Endothelial cell of umbilical vein (primary cell): ENCODE data around the gene KCNJ12.
"Not testable (repeated sequence)": the region's sequence is repeated elsewhere in the genome, so short reads cannot be mapped to it uniquely, and the experiment has no call there.

Experiments used
- CTCF ChIP-seq, 2 donors: IDR thresholded peaks; 1 replicate in 1 of 2; 2 replicates in 1 of 2; pipeline ENCODE4 v1.5.1; 2011; ENCODE audit warnings: low read length in 2 of 2, mild to moderate bottlenecking in 2 of 2, moderate library complexity in 2 of 2, control low read depth in 1 of 2, inconsistent platforms in 1 of 2, low read depth in 1 of 2; ENCODE audit not compliant: insufficient read depth in 1 of 2; ENCODE audit errors: extremely low read depth in 1 of 2
- EZH2 ChIP-seq: IDR thresholded peaks from 2 replicates; pipeline ENCODE4 v1.6.1; 2012; ENCODE audit warnings: borderline replicate concordance, low read depth, mild to moderate bottlenecking, moderate library complexity, low read length, inconsistent platforms; ENCODE audit not compliant: severe bottlenecking
- FOS ChIP-seq: IDR thresholded peaks from 2 replicates; pipeline ENCODE4 v1.6.1; 2011; ENCODE audit warnings: mild to moderate bottlenecking, low read length, moderate library complexity, borderline replicate concordance; ENCODE audit not compliant: insufficient read depth
- MAX ChIP-seq: IDR thresholded peaks from 2 replicates; pipeline ENCODE4 v1.6.1; 2011; ENCODE audit not compliant: insufficient read depth, insufficient read length
- POLR2A ChIP-seq: IDR thresholded peaks from 2 replicates; pipeline ENCODE4 v1.6.1; 2012; ENCODE audit warnings: low read depth, mild to moderate bottlenecking, control low read depth, low read length
- POLR2AphosphoS5 ChIP-seq: IDR thresholded peaks from 2 replicates; pipeline ENCODE4 v1.6.1; 2012; ENCODE audit warnings: low read depth, mild to moderate bottlenecking, control low read depth, low read length, moderate library complexity; ENCODE audit not compliant: insufficient read depth

- not testable (repeated sequence) for TF ChIP-seq EZH2; CTCF (IDR thresholded peaks at IDR 0.05; ENCODE audit: extremely low read depth in 1 of 2, insufficient read depth in 1 of 2, low read depth in 1 of 2, low read length in 2 of 2); POLR2A; POLR2AphosphoS5; FOS; MAX
Observed at GRCh38 chr17:21341279-21341678, 34.9 kb upstream of the KCNJ12 start.
